Lower leg skin (tissue), 3 donors: Measurements from ENCODE around the gene CWC22.
"Not testable (repeated sequence)": the region's sequence is repeated elsewhere in the genome, so short reads cannot be mapped to it uniquely, and the experiment has no call there.

Experiments
- CTCF ChIP-seq, 3 donors: fragments of 450-650 bp; IDR thresholded peaks; one replicate each; pipeline ENCODE4 v1.5.1; 2016; ENCODE audit warnings: antibody characterized with exemption in 3 of 3, mild to moderate bottlenecking in 3 of 3, moderate library complexity in 2 of 3
- POLR2A ChIP-seq, 2 donors: fragments of 450-650 bp; IDR thresholded peaks; one replicate each; pipeline ENCODE4 v1.6.1; 2016 to 2017; ENCODE audit warnings: antibody characterized with exemption in 2 of 2, mild to moderate bottlenecking in 1 of 2, moderate library complexity in 1 of 2

GRCh38 chr2:179958251-179958650 lies 48.8 kb downstream of the CWC22 start:
- not testable (repeated sequence) for TF ChIP-seq CTCF, POLR2A (IDR thresholded peaks at IDR 0.05)
